Esophagus squamous epithelium (tissue), 4 donors: ENCODE results near the gene MFAP3.

ENCODE experiments used
- POLR2A ChIP-seq, 4 donors: fragments of 450-650 bp; IDR thresholded peaks; one replicate each; pipeline ENCODE4 v1.6.1; 2017; ENCODE audit warnings: antibody characterized with exemption in 4 of 4, mild to moderate bottlenecking in 4 of 4, moderate library complexity in 3 of 4
- TF ChIP-seq, protein P1 (sequence below), 6 experiments: fragments of 450-650 bp in 4 of 6; fragments of 200-600 bp in 2 of 6; sonication (generic) in 2 of 6; IDR thresholded peaks; one replicate each; pipeline ENCODE4 v1.5.1; 2016 to 2019; ENCODE audit warnings: antibody characterized with exemption in 6 of 6, mild to moderate bottlenecking in 4 of 6, moderate library complexity in 4 of 6

- TF ChIP-seq POLR2A (IDR thresholded peaks at IDR 0.05): no peak
- TF ChIP-seq, protein P1, sequence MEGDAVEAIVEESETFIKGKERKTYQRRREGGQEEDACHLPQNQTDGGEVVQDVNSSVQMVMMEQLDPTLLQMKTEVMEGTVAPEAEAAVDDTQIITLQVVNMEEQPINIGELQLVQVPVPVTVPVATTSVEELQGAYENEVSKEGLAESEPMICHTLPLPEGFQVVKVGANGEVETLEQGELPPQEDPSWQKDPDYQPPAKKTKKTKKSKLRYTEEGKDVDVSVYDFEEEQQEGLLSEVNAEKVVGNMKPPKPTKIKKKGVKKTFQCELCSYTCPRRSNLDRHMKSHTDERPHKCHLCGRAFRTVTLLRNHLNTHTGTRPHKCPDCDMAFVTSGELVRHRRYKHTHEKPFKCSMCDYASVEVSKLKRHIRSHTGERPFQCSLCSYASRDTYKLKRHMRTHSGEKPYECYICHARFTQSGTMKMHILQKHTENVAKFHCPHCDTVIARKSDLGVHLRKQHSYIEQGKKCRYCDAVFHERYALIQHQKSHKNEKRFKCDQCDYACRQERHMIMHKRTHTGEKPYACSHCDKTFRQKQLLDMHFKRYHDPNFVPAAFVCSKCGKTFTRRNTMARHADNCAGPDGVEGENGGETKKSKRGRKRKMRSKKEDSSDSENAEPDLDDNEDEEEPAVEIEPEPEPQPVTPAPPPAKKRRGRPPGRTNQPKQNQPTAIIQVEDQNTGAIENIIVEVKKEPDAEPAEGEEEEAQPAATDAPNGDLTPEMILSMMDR (IDR thresholded peaks at IDR 0.05): no peak
These were observed 14.7 kb downstream of the MFAP3 start for GRCh38 chr5:154053468-154053867.
